A549 (cell line): ENCODE data around the gene KCNS3. TPM values are rescaled to one million over a fixed set of nuclear protein-coding genes. Genes with fewer than 3 reads are reported as not detected.

Source experiments
- ATAC-seq, 2 experiments: fragments of 200-7000 bp in 1 of 2; fragments of >200 bp in 1 of 2; cut with Nextera tagmentation in 1 of 2; cut with Tn5 transposase in 1 of 2; 3 replicates each; pipeline versions ENCODE4 v1.8.0 to v1.9.1; 2018 to 2020; ENCODE audit warnings: mild to moderate bottlenecking in 1 of 2, moderate library complexity in 1 of 2
- CTCF ChIA-PET: fragments of 300-600 bp; sonication (Branson Sonifier 250); formaldehyde crosslinking; extraction: SDS; loops from one replicate; lab custom pipeline; 2021; ENCODE audit warnings: antibody characterized with exemption, inconsistent platforms; lab: Yijun Ruan, JAX
- POLR2A ChIA-PET: fragments of 350-600 bp; formaldehyde crosslinking; extraction: SDS; loops from one replicate; lab custom pipeline; 2021; ENCODE audit warnings: antibody characterized with exemption, inconsistent platforms; lab: Yijun Ruan, JAX
- DNase-seq, 2 experiments: peaks; one replicate each; pipeline versions ENCODE4 v3.0.0 to v3.0.0-alpha.2; 2011 to 2016; ENCODE audit warnings: low read depth in 1 of 2, low spot score in 1 of 2
- FAIRE-seq: peaks from 2 replicates; lab custom pipeline; 2011; peaks lifted over from hg19 to GRCh38; lab: Jason Lieb, UNC
- H3K27ac ChIP-seq, 2 experiments: fragments of >200 bp; sonication (Bioruptor Twin); formaldehyde crosslinking; 3 replicates each; pipeline ENCODE4 v1.5.1; 2016 to 2017
- H3K4me1 ChIP-seq: fragments of >200 bp; sonication (Bioruptor Twin); formaldehyde crosslinking; 3 replicates; pipeline ENCODE4 v1.6.1; 2016
- H3K4me2 ChIP-seq: fragments of >200 bp; sonication (Bioruptor Twin); formaldehyde crosslinking; 3 replicates; pipeline ENCODE4 v1.6.1; 2016
- H3K4me3 ChIP-seq: fragments of >200 bp; sonication (Bioruptor Twin); formaldehyde crosslinking; 3 replicates; pipeline ENCODE4 v1.5.1; 2016
- H3K9me3 ChIP-seq: fragments of >200 bp; sonication (Bioruptor Twin); formaldehyde crosslinking; 3 replicates; pipeline ENCODE4 v1.6.1; 2016
- ATOH8 ChIP-seq: fragments of 250-450 bp; sonication (Bioruptor Pico); IDR thresholded peaks from 2 replicates; pipeline ENCODE4 v1.5.0; 2020; ENCODE audit warnings: low read depth, mild to moderate bottlenecking, moderate library complexity
- BCL3 ChIP-seq: fragments of >200 bp; sonication (Bioruptor Twin); formaldehyde crosslinking; IDR thresholded peaks from 3 replicates; pipeline ENCODE4 v1.6.1; 2016
- CBX2 ChIP-seq: fragments of 200-600 bp; sonication (generic); IDR thresholded peaks from 2 replicates; pipeline ENCODE4 v1.6.1; 2016; ENCODE audit warnings: low read depth, mild to moderate bottlenecking, borderline replicate concordance
- CEBPB ChIP-seq, 2 experiments: fragments of >200 bp in 1 of 2; sonication (Bioruptor Twin) in 1 of 2; formaldehyde crosslinking in 1 of 2; IDR thresholded peaks; 2 replicates each; pipeline ENCODE4 v1.6.1; 2012 to 2016
- CHD2 ChIP-seq: fragments of 150-350 bp; IDR thresholded peaks from 2 replicates; pipeline ENCODE4 v1.6.1; 2014; ENCODE audit warnings: low read length; ENCODE audit not compliant: partially characterized antibody
- EHF ChIP-seq: fragments of 250-450 bp; sonication (Bioruptor Pico); IDR thresholded peaks from 2 replicates; pipeline ENCODE4 v1.5.0; 2020; ENCODE audit warnings: mild to moderate bottlenecking
- EP300 ChIP-seq, 2 experiments: fragments of >200 bp; sonication (Bioruptor Twin); formaldehyde crosslinking; IDR thresholded peaks; 2 replicates in 1 of 2; 3 replicates in 1 of 2; pipeline ENCODE4 v1.6.1; 2016 to 2017
- ESRRA ChIP-seq: fragments of 150-350 bp; IDR thresholded peaks from 2 replicates; pipeline ENCODE4 v1.6.1; 2014; ENCODE audit warnings: mild to moderate bottlenecking, low read length, borderline replicate concordance
- FOSB ChIP-seq: fragments of 250-450 bp; sonication (Bioruptor Pico); IDR thresholded peaks from 2 replicates; pipeline ENCODE4 v1.5.0; 2020; ENCODE audit warnings: mild to moderate bottlenecking, moderate library complexity
- FOSL2 ChIP-seq, 2 experiments: fragments of 450-650 bp in 1 of 2; fragments of >200 bp in 1 of 2; sonication (Bioruptor Twin) in 1 of 2; formaldehyde crosslinking; IDR thresholded peaks; 2 replicates each; pipeline versions ENCODE4 v1.5.0 to v1.6.1; 2016 to 2020; ENCODE audit warnings: mild to moderate bottlenecking in 1 of 2, moderate library complexity in 1 of 2
- HDAC2 ChIP-seq: fragments of 200-600 bp; sonication (generic); IDR thresholded peaks from 2 replicates; pipeline ENCODE4 v1.6.1; 2016
- HOXB13 ChIP-seq: fragments of 250-450 bp; sonication (Bioruptor Pico); IDR thresholded peaks from 2 replicates; pipeline ENCODE4 v1.5.0; 2020; ENCODE audit warnings: low read depth, mild to moderate bottlenecking, moderate library complexity
- HOXB5 ChIP-seq: fragments of 250-450 bp; sonication (Bioruptor Pico); IDR thresholded peaks from 2 replicates; pipeline ENCODE4 v1.5.0; 2020; ENCODE audit warnings: mild to moderate bottlenecking, moderate library complexity
- JUN ChIP-seq, 2 experiments: fragments of >200 bp; sonication (Bioruptor Twin); formaldehyde crosslinking; IDR thresholded peaks; 2 replicates in 1 of 2; 3 replicates in 1 of 2; pipeline ENCODE4 v1.6.1; 2016 to 2017
- JUNB ChIP-seq: fragments of >200 bp; sonication (Bioruptor Twin); formaldehyde crosslinking; IDR thresholded peaks from 2 replicates; pipeline ENCODE4 v1.6.1; 2016
- MAFK ChIP-seq: fragments of 450-650 bp; IDR thresholded peaks from 2 replicates; pipeline ENCODE4 v1.6.1; 2014; ENCODE audit not compliant: partially characterized antibody
- PBX3 ChIP-seq: IDR thresholded peaks from 2 replicates; pipeline ENCODE4 v1.6.1; 2012
- PHF8 ChIP-seq: fragments of 200-600 bp; sonication (generic); IDR thresholded peaks from 2 replicates; pipeline ENCODE4 v1.6.1; 2016; ENCODE audit warnings: low read depth, mild to moderate bottlenecking, antibody characterized with exemption, moderate library complexity, borderline replicate concordance
- TFCP2L1 ChIP-seq: fragments of 250-450 bp; sonication (Bioruptor Pico); IDR thresholded peaks from 2 replicates; pipeline ENCODE4 v1.5.0; 2021; ENCODE audit warnings: mild to moderate bottlenecking
- ZFP36 ChIP-seq: fragments of 450-650 bp; IDR thresholded peaks from 2 replicates; pipeline ENCODE4 v1.6.1; 2014; ENCODE audit warnings: borderline replicate concordance; ENCODE audit not compliant: partially characterized antibody
- ZSCAN20 ChIP-seq: fragments of 250-450 bp; sonication (Bioruptor Pico); IDR thresholded peaks from 2 replicates; pipeline ENCODE4 v1.8.0; 2022; ENCODE audit warnings: mild to moderate bottlenecking, moderate library complexity
- WGBS: methylation state at CpG from one replicate; pipeline ENCODE4 v1.1.6; 2017; ENCODE audit errors: missing lambda C conversion rate; 5-methylcytosine and 5-hydroxymethylcytosine counted together
- polyA plus RNA-seq, 4 experiments: library from polyadenylated mRNA; depleted of rRNA in 3 of 4; stranded (reverse); fragments of >200 nt; fragmentation: RNase III in 1 of 4; extraction: RNeasy Plus Mini Kit Qiagen cat#74134 plus additional on column Dnase treatment in 1 of 4; gene quantifications; 2 replicates in 3 of 4; 3 replicates in 1 of 4; pipeline ENCODE4 v1.2.3, GENCODE V29; 2011 to 2017
- TF ChIP-seq, protein P1 (sequence below): fragments of 250-450 bp; sonication (Bioruptor Pico); IDR thresholded peaks from 2 replicates; pipeline ENCODE4 v1.5.0; 2021; ENCODE audit warnings: mild to moderate bottlenecking, moderate library complexity, borderline replicate concordance

KCNS3 gene
- polyA plus RNA-seq, 2 of the 4 experiments (the other 2 are of a cell fraction) = 0.70 to 2.1 TPM

GRCh38 chr2:17835516-17835915, 43.0 kb upstream of the KCNS3 start:
- ChIA-PET POLR2A (no interaction called here), CTCF (interaction anchor here (1.6 kb wide), 1 partner anchor 15 kb away, joined by 3 read pairs; no protein-coding TSS in a partner anchor)
- no peak for FAIRE-seq
- 32% methylated on average over 2 of the region's 2 CpGs for WGBS
- Histone ChIP-seq H3K9me3 (no peaks in the 10 kb centered on the region), H3K4me1 (no peaks in the 10 kb centered on the region), H3K4me3 (no peak overlapping the region), H3K4me2 (no peak overlapping the region), H3K27ac (no peak overlapping the region)
- TF ChIP-seq JUNB (no peak), ESRRA (no peak), HDAC2 (no peak), ATOH8 (no peak), ZFP36 (no peak), MAFK (no peak), PBX3 (no peak), TFCP2L1 (CRISPR knock-in tag) (no peak), ZSCAN20 (no peak), FOSB (CRISPR knock-in tag) (no peak), BCL3 (no peak), HOXB5 (CRISPR knock-in tag) (no peak), EP300 (IDR thresholded peaks at IDR 0.05) (no peak), CHD2 (no peak), CBX2 (no peak)
- DNase-seq = no peak
- no peak for ATAC-seq

DNA sequence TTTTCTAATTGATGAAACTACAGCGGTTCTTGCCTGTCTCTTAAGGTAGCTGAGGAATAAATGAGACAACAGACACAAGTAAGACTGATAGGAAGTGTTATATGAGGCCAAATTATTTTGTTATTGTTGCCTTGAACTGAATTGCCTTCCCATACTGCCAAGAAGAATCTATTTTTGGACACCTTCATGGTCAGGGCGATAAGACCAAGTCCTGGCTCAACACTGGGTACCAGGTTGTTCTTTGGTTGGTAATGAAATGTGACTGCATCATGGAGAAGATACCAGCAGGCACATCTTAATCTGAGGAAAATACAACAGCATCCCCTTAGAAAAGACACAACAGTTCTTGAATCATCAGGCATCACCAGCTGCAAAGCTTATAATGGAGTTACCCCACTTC, 38.5 kb upstream of the KCNS3 start:
- H3K27ac ChIP-seq = no peak overlapping the region
- ATAC-seq (no peak), DNase-seq (no peak), FAIRE-seq (no peak)
- no peaks in the 10 kb centered on the region for H3K9me3 ChIP-seq
- no peak for TF ChIP-seq BCL3
- 18% methylated on average over 2 of the region's 2 CpGs for WGBS
- no peak overlapping the region for H3K4me2 ChIP-seq
- no peaks in the 10 kb centered on the region for H3K4me1 ChIP-seq
- no peak overlapping the region for H3K4me3 ChIP-seq
- POLR2A ChIA-PET = no interaction called here
- CTCF ChIA-PET = no interaction called here

DNA sequence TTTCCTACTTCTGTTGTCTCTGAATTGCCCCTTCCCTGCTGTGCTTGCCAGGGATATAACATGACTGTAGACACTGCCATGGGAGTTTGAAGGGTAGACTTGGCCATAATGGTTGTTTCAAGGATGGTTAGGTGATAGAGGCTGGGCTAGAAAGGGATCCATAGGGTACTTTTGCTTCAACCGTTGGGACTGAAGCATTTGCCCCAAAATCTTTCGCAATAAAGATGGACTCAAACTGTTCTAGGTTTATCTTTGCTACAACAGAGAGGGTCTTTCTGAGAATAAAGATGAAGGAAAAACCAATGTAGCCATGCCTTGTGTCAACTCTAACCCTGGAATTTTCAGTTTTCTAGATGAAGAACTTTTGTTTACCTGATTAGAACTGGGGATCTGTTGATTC, 35.0 kb upstream of the KCNS3 start:
- H3K4me1 ChIP-seq = no peaks in the 10 kb centered on the region
- H3K4me2 ChIP-seq = no peak overlapping the region
- DNase-seq = no peak
- ChIA-PET POLR2A (no interaction called here), CTCF (interaction anchor here (0.9 to 10.0 kb wide), 6 partner anchors 9 to 545 kb away, joined by 3 to 156 read pairs (median 4); no protein-coding TSS in a partner anchor)
- no peaks in the 10 kb centered on the region for H3K9me3 ChIP-seq
- no peak for ATAC-seq
- no peak for FAIRE-seq
- TF ChIP-seq JUN (IDR thresholded peaks at IDR 0.05) = no peak
- TF ChIP-seq CEBPB (IDR thresholded peaks at IDR 0.05) = no peak
- TF ChIP-seq, protein P1, sequence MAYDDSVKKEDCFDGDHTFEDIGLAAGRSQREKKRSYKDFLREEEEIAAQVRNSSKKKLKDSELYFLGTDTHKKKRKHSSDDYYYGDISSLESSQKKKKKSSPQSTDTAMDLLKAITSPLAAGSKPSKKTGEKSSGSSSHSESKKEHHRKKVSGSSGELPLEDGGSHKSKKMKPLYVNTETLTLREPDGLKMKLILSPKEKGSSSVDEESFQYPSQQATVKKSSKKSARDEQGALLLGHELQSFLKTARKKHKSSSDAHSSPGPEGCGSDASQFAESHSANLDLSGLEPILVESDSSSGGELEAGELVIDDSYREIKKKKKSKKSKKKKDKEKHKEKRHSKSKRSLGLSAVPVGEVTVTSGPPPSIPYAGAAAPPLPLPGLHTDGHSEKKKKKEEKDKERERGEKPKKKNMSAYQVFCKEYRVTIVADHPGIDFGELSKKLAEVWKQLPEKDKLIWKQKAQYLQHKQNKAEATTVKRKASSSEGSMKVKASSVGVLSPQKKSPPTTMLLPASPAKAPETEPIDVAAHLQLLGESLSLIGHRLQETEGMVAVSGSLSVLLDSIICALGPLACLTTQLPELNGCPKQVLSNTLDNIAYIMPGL (CRISPR knock-in tag) = no peak
- no peak for TF ChIP-seq PBX3
- TF ChIP-seq MAFK = no peak
- no peak for TF ChIP-seq PHF8
- TF ChIP-seq EHF (CRISPR knock-in tag) = no peak
- TF ChIP-seq BCL3 = no peak
- TF ChIP-seq FOSL2 (IDR thresholded peaks at IDR 0.05) = no peak
- no peak for TF ChIP-seq FOSL2 (CRISPR knock-in tag; IDR thresholded peaks at IDR 0.05)
- TF ChIP-seq HOXB13 (CRISPR knock-in tag) = no peak
- no peak for TF ChIP-seq ESRRA
- H3K27ac ChIP-seq = no peak overlapping the region
- WGBS = 29% methylated on average over 2 of the region's 2 CpGs
- H3K4me3 ChIP-seq = no peak overlapping the region
